M059J (cell line): ENCODE results near the gene CFAP54. TPM values are rescaled to one million over a fixed set of nuclear protein-coding genes. Genes with fewer than 3 reads are reported as not detected.
A peak's percentile ranks its signal among the peaks of the same experiment; 100 is the strongest.
"Not testable (repeated sequence)": the region's sequence is repeated elsewhere in the genome, so short reads cannot be mapped to it uniquely, and the experiment has no call there.

Experiments
- DNase-seq: peaks from one replicate; pipeline ENCODE4 v3.0.0-alpha.2; 2012; ENCODE audit warnings: low read depth
- total RNA-seq: library from RNA; depleted of rRNA; stranded (reverse); fragments of >200 nt; shearing (Covaris generic); gene quantifications from 2 replicates; pipeline ENCODE4 v1.2.3, GENCODE V29; 2014

CFAP54 gene
- total RNA-seq, 1 experiment from 2014 or later, result 1.8 TPM

GRCh38 chr12:96606644-96607043 lies 117.3 kb downstream of the CFAP54 start:
- no peak for DNase-seq

DNA sequence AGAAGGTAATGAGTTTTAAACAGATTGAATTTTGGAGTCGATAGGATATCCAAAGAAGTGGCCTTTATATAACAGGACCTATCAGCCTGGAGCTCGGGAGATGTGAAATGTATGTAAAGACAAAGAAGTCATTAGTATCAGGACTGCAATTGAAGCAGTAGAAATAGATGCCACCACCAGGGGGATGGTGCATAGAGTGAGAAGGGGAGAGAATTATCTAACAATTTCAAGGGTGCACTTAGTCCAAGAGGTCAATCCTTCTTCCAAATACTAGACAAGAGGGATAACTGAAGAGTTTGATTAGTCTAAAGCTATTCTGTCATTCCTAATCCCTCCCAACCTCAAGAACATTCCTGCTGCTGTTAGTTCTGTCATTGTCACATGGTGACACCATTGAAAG lies 127.8 kb downstream of the CFAP54 start:
- DNase-seq, result peak; percentile 5

DNA sequence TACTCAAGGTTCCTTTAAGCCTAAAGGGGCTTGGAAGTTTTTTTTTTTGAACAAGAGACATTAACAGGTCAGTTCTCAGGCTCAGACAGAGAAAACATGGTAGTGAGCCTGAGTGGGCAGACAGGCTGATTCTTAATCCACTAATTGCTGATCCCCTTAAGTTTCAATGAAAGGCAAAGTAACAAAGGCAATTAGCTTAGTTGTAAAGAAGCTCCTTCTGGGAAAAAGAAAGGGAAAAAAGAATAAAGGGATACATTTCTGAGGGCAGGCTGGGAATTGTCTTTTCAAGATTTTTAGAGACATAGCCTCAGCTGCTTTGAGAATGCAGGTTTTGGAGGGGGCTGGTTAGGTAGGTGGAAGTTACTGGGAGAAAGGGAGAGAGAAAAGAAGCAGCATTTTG lies 133.8 kb downstream of the CFAP54 start:
- DNase-seq, result no peak

DNA sequence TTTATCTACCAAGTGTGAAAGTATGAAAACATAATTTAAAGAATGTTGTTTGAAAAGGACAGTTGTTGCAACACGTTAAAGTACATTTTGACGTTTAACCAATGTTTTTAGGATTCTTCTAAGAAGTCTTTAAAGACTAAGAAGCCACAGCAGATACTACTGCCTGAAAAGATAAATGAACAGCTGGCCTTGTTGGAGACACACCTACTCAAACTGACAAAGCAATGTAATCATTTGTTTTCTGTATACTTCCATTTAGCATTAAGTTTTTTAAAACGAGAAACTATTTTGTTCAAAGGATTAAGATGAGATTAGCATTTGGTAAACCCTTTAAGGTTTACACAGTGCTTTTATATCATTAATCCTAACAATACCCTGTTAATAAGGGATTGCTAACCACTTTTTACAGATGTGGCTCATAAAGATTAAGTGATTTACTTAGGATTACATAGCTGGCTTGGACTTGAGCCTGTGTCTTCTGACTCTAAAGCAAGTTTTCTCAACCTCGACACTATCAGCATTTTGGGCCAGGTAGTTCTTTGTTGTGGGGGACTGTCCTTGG lies 134.4 kb downstream of the CFAP54 start:
- DNase-seq, result no peak

DNA sequence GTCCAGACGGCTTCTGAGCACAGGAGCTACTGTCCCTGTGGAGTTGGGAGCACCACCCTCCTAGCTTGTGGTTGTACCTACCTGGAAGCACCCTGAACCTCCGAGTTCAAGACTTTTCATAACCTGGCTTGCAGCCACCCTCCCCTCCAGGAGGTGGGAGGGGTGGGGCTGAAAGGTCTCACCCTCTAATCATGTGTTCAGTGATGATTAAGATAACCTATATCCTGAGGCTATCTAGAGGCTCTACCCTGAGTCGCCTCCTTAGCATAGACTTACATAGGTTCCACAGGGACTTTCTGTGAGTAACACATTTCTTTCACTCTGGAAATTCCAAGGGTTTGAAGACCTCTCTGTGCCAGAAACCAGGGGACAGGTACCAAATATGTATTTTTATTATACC lies 146.5 kb downstream of the CFAP54 start:
- DNase-seq, result peak; percentile 22

- no peak for DNase-seq
These were observed 147.5 kb downstream of the CFAP54 start for GRCh38 chr12:96636895-96637294.

GRCh38 chr12:96648923-96649322 lies 159.5 kb downstream of the CFAP54 start:
- no peak for DNase-seq

DNA sequence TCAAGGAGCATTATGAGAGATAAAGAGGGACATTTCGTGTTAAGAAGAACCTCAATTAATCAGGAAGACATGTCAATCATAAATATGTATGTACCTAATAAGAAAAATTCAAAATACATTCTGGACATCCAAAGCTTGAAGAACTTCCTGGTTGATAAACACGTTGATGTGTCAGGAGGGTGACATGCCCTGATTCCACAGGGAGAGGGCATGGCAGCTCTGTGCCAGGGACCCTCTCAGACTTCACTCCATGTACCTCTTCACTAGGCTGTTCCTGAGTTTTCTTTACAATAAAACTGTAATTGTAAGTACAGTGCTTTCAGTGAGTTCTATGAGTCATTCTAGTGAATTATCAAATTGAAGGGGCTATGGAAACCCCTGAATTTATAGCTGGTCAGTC lies 163.5 kb downstream of the CFAP54 start:
- no peak for DNase-seq

GRCh38 chr12:96658075-96658474 lies 168.7 kb downstream of the CFAP54 start:
- no peak for DNase-seq

GRCh38 chr12:96669786-96670185 lies 180.4 kb downstream of the CFAP54 start:
- DNase-seq, result no peak

DNA sequence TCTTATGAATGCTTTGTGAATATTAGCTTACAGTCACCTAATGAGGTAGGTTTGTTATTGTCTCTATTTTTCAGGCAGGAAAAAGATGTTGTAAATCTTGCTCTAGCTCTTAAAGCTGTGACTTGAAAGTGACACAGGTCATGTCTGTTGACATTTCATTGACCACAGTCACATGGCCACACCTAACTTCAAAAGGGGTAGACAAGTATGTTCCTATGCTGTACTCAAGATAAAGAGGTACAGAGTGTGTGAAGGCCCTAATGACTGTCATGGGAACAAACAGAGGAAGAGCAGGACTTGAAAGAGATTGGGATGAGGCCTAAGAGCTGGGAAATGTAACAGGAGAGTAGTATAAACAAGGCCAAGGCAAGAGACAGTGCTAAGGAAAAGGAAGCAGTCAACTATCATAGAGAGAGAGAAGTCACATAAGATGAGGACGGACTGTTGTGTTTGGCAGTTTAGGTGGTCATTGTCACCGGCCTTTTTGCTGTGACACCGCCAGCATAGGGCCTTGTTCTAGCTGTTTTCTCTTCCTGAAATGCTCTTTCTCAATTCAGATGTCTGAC lies 181.0 kb downstream of the CFAP54 start:
- DNase-seq, result no peak

GRCh38 chr12:96675519-96675918 lies 186.1 kb downstream of the CFAP54 start:
- not testable (repeated sequence) for DNase-seq

DNA sequence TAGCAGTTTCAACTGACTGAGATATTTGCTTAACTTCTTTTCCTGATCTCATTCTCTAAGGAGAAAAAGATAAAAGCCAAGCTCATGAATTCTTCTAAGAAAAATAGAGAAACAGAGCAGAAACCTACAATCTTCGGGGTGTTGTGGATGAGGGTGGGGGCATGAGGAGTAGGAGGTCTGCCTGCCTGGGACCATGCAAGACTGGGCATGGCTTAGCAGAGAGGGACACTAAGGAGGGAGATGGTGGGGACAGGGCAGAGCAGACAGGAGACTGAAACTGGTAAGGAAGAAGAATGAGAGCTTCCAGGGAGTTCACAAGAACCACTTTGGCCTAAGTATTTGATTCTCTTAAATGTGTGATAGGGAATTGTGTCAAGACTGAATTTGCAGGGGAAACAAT lies 188.0 kb downstream of the CFAP54 start:
- no peak for DNase-seq

GRCh38 chr12:96687719-96688118 lies 198.3 kb downstream of the CFAP54 start:
- DNase-seq, result peak; percentile 35

DNA sequence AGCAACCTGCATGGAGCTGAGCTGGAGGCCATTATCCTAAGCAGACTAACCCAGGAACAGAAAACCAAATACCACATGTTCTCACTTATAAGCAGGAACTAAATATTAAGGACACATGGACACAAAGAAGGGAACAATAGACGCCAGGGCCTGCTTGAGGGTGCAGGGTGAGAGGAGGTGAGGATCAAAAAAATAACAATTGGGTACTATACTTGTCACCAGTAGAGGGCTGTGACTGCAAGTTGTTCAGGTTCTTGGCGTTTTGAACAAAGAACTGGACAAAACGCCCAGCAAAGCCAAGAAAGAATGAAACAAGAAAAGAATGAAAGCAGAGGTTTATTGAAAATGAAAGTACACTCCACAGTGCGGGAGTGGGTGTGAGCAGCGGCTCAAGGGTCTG lies 209.1 kb downstream of the CFAP54 start:
- DNase-seq, result peak; percentile 56

DNA sequence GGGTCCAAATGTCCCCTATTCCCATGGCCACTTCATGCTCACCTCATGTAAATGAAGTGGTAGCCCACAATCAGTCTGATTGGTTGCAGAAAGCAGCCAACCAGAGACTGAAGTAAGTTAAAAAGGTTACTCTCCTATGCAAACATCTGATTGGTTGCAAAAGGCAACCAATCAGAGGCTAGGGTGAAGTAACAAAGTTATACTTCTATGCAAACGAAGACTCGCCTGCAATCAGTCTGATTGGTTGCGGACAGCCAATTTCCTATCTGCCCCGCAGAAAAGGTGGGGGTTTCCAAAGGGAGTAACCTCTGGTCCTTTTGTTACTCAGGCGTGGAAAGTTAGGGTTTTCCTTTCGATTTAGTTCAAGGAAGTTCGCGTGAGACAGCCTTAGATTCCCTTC lies 209.6 kb downstream of the CFAP54 start:
- peak; percentile 41 for DNase-seq

DNA sequence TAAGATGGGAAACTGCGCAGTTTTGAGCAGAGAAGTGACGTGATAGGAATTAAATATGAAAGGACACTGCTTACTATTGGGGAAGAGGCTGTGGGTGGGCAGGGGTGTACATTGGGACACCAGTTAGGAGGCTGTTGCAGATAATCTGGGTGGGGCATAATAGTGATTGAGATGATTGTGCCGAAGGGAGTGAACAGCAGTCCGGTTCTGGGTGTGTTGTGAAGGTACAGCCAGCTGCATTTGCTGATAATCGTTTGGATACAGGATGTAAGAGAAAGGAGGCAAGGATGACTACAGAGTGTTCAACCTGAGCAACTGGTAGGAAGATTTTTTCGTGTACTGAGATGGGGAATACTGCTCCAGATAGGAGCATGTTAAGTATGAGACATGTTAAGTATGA lies 212.5 kb downstream of the CFAP54 start:
- DNase-seq, result no peak

- DNase-seq, result peak; percentile 41
These were observed 220.9 kb downstream of the CFAP54 start for GRCh38 chr12:96710127-96710745.

DNA sequence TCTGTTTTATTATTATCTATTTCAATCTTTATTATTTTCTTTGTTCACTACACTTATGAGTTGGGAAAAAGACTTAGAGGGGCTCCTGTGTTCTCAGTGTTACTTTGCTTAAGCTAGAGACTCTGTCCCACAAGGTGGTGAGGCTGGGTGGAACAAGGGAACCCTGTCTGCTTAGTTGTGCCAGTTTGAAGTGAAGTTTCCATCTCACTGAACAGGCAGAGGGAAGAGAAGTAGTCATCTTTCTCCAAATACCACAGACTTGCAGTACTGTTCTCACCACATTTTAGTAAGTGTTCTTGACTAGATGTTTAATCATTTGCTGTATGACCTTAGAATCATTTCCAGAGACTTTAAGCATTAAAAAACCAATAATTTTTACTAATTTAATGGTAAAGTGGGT lies 222.0 kb downstream of the CFAP54 start:
- DNase-seq, result no peak

- no peak for DNase-seq
These were observed 224.8 kb downstream of the CFAP54 start for GRCh38 chr12:96714199-96714598.

- peak; percentile 58 for DNase-seq
These were observed 230.4 kb downstream of the CFAP54 start for GRCh38 chr12:96719660-96720362.

- DNase-seq, result peak; percentile 60
These were observed 231.0 kb downstream of the CFAP54 start for GRCh38 chr12:96720363-96720705.

- not testable (repeated sequence) for DNase-seq
These were observed 240.1 kb downstream of the CFAP54 start for GRCh38 chr12:96729466-96729865.
